Ovary (tissue), 9 donors: ENCODE measurements around the gene ESX1. TPM values are rescaled to one million over a fixed set of nuclear protein-coding genes. Genes with fewer than 3 reads are reported as not detected.

Experiments used
- polyA plus RNA-seq, 2 donors: library from polyadenylated mRNA; stranded (reverse); fragments of 200-250 nt in 1 of 2; fragments of 350-450 nt in 1 of 2; fragmentation: Illumina TruSeq in 1 of 2; extraction: RNeasy Lipid Tissue Mini Kit (QIAGEN cat#74804) in 1 of 2; gene quantifications; one replicate each; pipeline ENCODE4 v1.2.3, GENCODE V29; 2013 to 2014
- total RNA-seq, 7 donors: library from RNA; depleted of rRNA in 2 of 7; stranded (reverse); fragments of >200 nt in 2 of 7; fragmentation: NEBNext Ultra II Directional in 3 of 7; extraction: Animal tissue kit (Norgen Biotek cat#: 25700) in 3 of 7; gene quantifications; one replicate each; pipeline versions ENCODE4 v1.1.0 to v1.2.4, GENCODE V29; 2016 to 2023
- donor health status: DM: no; HTN: no; CAD: no; lungs with moderate emphysema.
- donor health status: DM: no; HTN: no; CAD: no.
- donor health status: Bipolar disorder and iron deficiency.
- donor health status: DM: yes; HTN: yes; CAD: no.
- donor health status: DM: no; HTN: no; CAD: no.
- donor health status: DM: yes; HTN: yes; CAD: no.

ESX1 gene
- total and polyA plus RNA-seq, 9 donors: not detected

Other genes with a start within 250 kb of the ESX1 start
- gene H2BW1, start 241.2 kb downstream of the ESX1 start, total RNA-seq: not detected
- not detected for gene H2BW1, start 241.2 kb downstream of the ESX1 start, polyA plus RNA-seq
- under 1 TPM in 1 of 7 donors, not detected in 6; 0.12 TPM for gene H2BW2, start 215.0 kb downstream of the ESX1 start, total RNA-seq
- gene H2BW2, start 215.0 kb downstream of the ESX1 start, polyA plus RNA-seq: not detected
- gene TMSB15C, start 178.7 kb downstream of the ESX1 start, total RNA-seq: 10 to 100 TPM in 2 of 7 donors, 1 to 10 TPM in 5; 3.6 to 14.9 (median 8.4) TPM
- 10 to 100 TPM in 1 of 2 donors, 1 to 10 TPM in 1; 7.0 to 11.3 TPM for gene TMSB15C, start 178.7 kb downstream of the ESX1 start, polyA plus RNA-seq
- 10 to 100 TPM in 2 of 7 donors, 1 to 10 TPM in 5; 2.5 to 16.5 (median 6.6) TPM for gene ZCCHC18, start 142.4 kb downstream of the ESX1 start, total RNA-seq
- 1 to 10 TPM; 4.1 to 9.4 TPM for gene ZCCHC18, start 142.4 kb downstream of the ESX1 start, polyA plus RNA-seq
- 10 to 100 TPM in 6 of 7 donors, 1 to 10 TPM in 1; 7.8 to 15.1 (median 12.6) TPM for gene SLC25A53, start 97.9 kb downstream of the ESX1 start, total RNA-seq
- gene SLC25A53, start 97.9 kb downstream of the ESX1 start, polyA plus RNA-seq: 10 to 100 TPM in 1 of 2 donors, 1 to 10 TPM in 1; 8.4 to 15.0 TPM
- 10 to 100 TPM; 17.2 to 25.8 (median 19.1) TPM for gene FAM199X, start 88.5 kb downstream of the ESX1 start, total RNA-seq
- gene FAM199X, start 88.5 kb downstream of the ESX1 start, polyA plus RNA-seq: 10 to 100 TPM in 1 of 2 donors, 1 to 10 TPM in 1; 9.0 to 14.5 TPM